ENCODE results near the gene LIMK1.

LIMK1 gene

GRCh38 chr7:74069790-74070618, 13.6 kb upstream of the LIMK1 start:
- TF ChIP-seq CTCF (IDR thresholded peaks at IDR 0.05; ENCODE audit: insufficient read depth, low read length, poor library complexity, severe bottlenecking): no peak
- no peak for DNase-seq (ENCODE audit: extremely low read depth, insufficient read length)
- H3K4me3 ChIP-seq (replicated peaks; ENCODE audit: low read depth, low read length): no peak overlapping the region
- H3K27me3 ChIP-seq (replicated peaks; ENCODE audit: control insufficient read depth, insufficient read depth, low read length): no peaks in the 10 kb centered on the region
- H3K36me3 ChIP-seq (ENCODE audit: control insufficient read depth, insufficient read depth, low read length): no peaks in the 10 kb centered on the region

GRCh38 chr7:74070619-74070921, 13.0 kb upstream of the LIMK1 start:
- Histone ChIP-seq H3K36me3 (ENCODE audit: control insufficient read depth, insufficient read depth, low read length) (no peaks in the 10 kb centered on the region), H3K27me3 (replicated peaks; ENCODE audit: control insufficient read depth, insufficient read depth, low read length) (no peaks in the 10 kb centered on the region), H3K4me3 (replicated peaks; ENCODE audit: low read depth, low read length) (no peak overlapping the region)
- DNase-seq (ENCODE audit: extremely low read depth, insufficient read length): no peak
- no peak for TF ChIP-seq CTCF (IDR thresholded peaks at IDR 0.05; ENCODE audit: insufficient read depth, low read length, poor library complexity, severe bottlenecking)

DNA sequence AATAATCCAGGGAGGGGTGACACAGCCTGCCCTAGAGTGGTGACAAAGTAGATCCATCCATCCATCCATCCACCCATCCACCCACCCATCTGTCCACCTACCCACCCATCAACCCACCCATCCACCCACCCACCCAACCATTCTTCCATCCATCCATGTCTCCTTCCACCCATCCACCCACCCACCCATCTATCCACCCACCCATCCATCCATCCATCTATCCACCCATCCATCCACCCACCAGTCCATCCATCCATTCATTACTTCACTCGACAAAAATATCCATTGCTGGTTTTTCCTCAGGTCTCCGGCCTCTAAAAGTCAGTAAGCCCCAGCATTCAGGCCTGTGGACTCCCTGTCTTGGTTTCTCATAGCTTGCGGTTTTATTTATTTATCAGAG, 12.5 kb upstream of the LIMK1 start:
- TF ChIP-seq CTCF (IDR thresholded peaks at IDR 0.05; ENCODE audit: insufficient read depth, low read length, poor library complexity, severe bottlenecking): no peak
- Histone ChIP-seq H3K27me3 (replicated peaks; ENCODE audit: control insufficient read depth, insufficient read depth, low read length) (no peaks in the 10 kb centered on the region), H3K36me3 (ENCODE audit: control insufficient read depth, insufficient read depth, low read length) (no peaks in the 10 kb centered on the region)

GRCh38 chr7:74074770-74075169, 8.8 kb upstream of the LIMK1 start:
- no peak for DNase-seq (ENCODE audit: extremely low read depth, insufficient read length)
- Histone ChIP-seq H3K36me3 (ENCODE audit: control insufficient read depth, insufficient read depth, low read length) (no peaks in the 10 kb centered on the region), H3K27me3 (replicated peaks; ENCODE audit: control insufficient read depth, insufficient read depth, low read length) (no peaks in the 10 kb centered on the region), H3K4me3 (replicated peaks; ENCODE audit: low read depth, low read length) (no peak overlapping the region)
- no peak for TF ChIP-seq CTCF (IDR thresholded peaks at IDR 0.05; ENCODE audit: insufficient read depth, low read length, poor library complexity, severe bottlenecking)

More for the DNA sequence above, 12.5 kb upstream of the LIMK1 start:
- no peak for DNase-seq (ENCODE audit: extremely low read depth, insufficient read length)
- no peak overlapping the region for H3K4me3 ChIP-seq (replicated peaks; ENCODE audit: low read depth, low read length)

DNA sequence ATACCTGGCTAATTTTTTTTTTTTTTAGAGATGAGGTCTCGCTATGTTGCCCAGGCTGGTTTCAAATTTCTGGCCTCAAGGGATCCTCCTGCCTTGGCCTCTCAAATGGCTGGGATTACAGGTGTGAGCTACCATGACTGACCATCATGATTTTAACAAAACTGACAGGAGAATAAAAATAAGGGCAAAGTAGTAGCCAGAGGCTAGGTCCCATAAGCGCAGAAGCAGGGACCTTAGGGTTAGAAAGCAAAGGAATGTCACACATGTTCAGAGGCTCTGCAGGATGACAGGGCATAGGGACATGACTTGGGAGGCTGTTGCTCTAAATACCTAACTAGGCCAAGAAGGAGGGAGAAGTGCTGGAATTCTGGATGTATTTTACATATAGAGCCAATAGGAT, 5.1 kb upstream of the LIMK1 start:
- Histone ChIP-seq H3K36me3 (ENCODE audit: control insufficient read depth, insufficient read depth, low read length) (no peaks in the 10 kb centered on the region), H3K4me3 (replicated peaks; ENCODE audit: low read depth, low read length) (no peak overlapping the region), H3K27me3 (replicated peaks; ENCODE audit: control insufficient read depth, insufficient read depth, low read length) (no peaks in the 10 kb centered on the region)
- TF ChIP-seq CTCF (IDR thresholded peaks at IDR 0.05; ENCODE audit: insufficient read depth, low read length, poor library complexity, severe bottlenecking): no peak
- no peak for DNase-seq (ENCODE audit: extremely low read depth, insufficient read length)

DNA sequence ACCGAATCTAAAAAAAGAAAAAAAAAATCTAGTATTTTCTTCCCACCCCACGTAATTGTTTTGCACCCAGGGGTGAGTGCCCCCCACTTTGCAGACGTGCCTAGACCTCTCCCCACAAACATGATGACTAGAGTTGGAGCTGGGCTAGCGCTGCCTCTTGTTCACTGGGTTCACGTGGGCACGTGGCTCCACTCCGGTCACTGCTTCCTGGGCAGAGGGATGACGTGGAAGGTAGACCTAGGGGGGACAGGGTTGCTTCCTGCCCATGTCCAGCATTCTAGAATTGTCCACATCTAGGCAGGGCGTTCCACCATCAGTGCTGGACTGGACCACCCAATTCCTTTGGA, 861 bp upstream of the LIMK1 start:
- Histone ChIP-seq H3K4me3 (replicated peaks; ENCODE audit: low read depth, low read length) (no peak overlapping the region), H3K36me3 (ENCODE audit: control insufficient read depth, insufficient read depth, low read length) (no peaks in the 10 kb centered on the region; the same call in 1 of the 2 replicates), H3K27me3 (replicated peaks; ENCODE audit: control insufficient read depth, insufficient read depth, low read length) (no peaks in the 10 kb centered on the region)
- no peak for DNase-seq (ENCODE audit: extremely low read depth, insufficient read length)
- TF ChIP-seq CTCF (IDR thresholded peaks at IDR 0.05; ENCODE audit: insufficient read depth, low read length, poor library complexity, severe bottlenecking): no peak
